GM21381 (cell line): ENCODE measurements around the gene PSMA2.

Experiments used
- ATAC-seq: cut with Tn5 transposase; IDR thresholded peaks from one replicate; pipeline ENCODE4 v1.9.1; 2021; ENCODE audit warnings: mild to moderate bottlenecking, moderate library complexity; ENCODE audit not compliant: unreplicated experiment

The PSMA2 gene

DNA sequence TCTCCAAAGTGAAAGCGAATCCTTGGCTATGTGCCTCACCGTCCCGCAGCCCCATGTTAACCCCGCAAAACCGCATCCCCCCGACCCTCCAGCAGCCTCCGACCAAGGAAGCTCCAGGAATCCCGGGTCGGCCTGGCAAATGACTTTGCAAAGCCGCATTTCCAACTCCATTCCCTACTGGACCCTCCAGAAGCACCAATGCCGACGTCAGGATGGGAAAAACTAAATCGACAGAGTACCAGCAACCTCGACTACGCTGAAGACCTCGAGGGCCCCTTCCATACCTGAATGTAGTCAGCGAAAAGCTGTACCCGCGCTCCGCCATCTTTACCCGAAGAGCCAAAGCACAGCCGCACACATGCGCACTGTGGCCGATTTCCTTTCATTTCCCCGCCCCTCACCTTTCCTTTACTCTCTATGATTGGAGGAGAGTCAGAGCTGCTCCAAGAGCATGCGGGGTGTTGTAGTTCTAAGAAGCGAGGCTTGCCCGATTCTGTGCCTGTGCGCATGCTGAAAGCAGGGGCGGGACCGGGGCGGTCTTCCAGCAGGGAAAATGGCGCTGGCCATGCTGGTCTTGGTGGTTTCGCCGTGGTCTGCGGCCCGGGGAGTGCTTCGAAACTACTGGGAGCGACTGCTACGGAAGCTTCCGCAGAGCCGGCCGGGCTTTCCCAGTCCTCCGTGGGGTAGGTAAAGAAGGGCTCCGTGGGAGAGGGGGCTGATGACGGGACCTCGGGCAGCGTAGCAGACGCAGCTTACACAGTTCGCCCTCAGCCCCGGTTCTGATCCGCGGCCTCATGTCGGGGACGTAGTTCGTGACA is at the start of gene PSMA2, which contains the start of gene MRPL32:
Gene PSMA2, minus strand, starts transcription at position 341 of the 818 bp plus-strand sequence. Its CDS starts 16 bp downstream, at position 325.
Gene MRPL32, plus strand, starts transcription at position 543 of the 818 bp plus-strand sequence. Its CDS starts 11 bp downstream, at position 554.
- peak; percentile 99 for ATAC-seq

DNA sequence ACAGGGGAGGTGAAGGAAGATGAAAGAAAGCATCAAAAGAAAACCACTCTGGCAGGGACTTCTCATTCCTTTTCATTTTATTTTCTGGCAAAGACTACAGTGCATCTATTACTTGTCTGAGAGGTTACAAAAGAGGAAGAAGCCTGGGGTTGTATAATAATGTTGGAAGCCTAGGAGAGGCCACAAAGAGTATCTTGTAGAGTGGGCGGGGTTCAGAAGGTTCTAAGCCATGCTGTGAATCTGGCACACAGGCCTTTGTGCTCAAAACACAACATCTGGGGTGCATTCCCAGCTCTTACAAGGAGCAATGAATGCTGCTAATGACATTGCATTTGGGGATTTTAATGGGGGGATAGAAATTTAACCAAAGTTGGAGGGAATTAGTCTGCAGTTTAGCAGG is 49.6 kb upstream of the PSMA2 start:
- no peak for ATAC-seq

DNA sequence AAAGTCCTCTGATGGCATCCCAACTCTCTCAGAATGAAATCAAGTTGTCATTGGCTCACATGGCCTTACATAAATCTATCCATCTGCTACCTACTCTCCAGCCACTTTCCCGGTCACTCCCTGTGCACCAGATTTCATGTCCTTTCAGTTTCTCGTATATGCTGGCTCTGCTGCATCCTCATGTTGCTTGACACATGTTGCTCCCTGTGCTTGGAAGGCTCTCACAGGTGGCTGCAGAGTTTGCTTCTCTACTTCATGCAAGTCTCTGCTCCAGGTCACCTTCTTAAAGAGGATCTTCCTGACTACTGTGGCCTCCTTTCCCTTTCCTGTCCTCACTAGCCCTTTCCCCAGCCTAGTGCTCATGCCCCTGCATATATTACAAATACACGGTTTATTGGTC is 48.5 kb upstream of the PSMA2 start:
- ATAC-seq: no peak

DNA sequence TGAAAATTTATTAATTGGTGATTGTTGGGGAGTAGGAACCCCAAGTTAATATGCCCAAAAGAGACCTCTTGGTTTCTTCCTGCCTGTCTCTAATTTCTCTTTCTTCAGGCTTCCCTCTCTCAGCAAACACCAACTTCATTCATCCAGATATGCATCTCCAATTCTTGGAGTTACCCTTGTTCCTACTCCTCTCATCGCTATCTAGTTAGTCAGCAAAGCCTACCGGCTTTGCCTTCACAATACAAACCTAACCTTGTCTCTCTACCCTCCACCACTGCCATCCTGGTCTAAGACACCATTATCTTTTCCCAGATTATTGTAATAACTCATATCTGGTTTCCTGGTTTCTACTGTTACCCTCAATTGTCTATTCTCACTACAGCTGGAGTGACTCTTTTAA is 48.1 kb upstream of the PSMA2 start:
- ATAC-seq: no peak

DNA sequence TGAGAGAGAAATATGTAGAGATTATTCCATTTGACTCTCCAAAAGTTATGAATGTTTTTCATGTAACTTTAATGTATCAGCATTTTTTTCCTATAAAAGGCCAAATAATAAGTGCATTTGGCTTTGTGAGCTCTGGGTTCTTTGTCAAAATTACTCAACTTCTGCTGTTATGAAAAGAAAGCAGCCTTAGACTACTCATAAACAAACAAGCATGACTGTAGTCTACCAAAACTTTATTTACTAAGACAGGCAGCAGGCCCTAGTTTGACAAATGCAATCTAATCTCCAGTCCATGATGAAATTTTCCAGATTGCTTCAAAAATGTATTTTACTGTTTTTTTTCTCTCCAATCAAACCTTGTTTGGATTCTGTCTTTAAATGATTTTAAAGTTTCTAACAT is 46.5 kb upstream of the PSMA2 start:
- ATAC-seq: no peak

DNA sequence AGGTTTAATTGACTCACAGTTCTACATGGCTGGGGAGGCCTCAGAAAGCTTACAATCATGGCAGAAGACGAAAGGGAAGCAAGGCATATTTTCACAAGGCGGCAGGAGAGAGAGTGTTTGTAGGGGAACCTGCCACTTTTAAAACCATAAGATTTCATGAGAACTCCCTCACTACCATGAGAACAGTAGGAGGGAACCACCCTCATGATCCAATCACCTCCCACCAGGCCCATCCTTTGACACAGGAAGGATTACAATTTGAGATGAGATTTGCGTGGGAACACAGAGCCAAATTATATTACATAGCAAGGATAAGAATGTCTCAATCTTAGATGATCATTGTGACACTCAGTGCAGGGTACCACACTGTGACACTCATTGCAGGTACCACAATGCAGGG is 44.4 kb upstream of the PSMA2 start:
- ATAC-seq: no peak

DNA sequence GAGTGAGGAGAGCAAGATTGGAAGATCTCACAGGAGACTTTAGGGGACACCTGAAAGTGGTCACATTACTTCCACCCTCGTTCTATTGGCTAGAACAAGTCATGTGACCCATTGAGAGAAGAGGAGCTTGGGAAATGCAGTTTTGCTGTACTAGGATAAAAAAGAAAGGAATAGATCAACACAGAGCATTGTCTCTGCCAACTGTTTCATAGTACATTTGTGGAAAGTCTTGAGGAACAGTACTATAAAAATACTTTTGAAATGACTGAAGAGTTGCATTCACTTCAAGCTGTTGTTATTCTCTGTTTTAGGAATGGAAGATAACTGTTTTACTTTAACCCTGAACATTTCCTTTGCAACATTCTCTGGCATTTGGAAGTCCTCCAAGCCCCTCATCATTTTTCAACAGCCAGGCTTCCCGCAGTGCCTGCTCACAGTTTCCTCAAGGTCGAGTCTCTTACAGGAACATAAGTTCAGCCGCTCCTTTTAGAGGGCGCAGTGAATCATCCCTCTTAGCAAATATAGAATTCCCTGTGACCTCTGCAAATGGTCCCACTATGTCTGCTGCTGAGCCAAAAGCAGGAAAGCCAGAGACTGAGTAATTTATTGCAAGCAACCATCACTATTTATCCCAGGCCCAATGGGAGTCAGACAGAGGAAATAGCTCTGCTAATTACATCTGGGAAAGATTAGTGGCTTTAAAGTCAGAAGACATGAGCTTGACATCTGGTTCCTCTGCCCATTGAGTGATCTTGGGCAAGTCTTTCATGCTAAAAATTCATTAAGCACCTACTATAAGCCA is 40.9 kb upstream of the PSMA2 start:
- ATAC-seq: no peak

DNA sequence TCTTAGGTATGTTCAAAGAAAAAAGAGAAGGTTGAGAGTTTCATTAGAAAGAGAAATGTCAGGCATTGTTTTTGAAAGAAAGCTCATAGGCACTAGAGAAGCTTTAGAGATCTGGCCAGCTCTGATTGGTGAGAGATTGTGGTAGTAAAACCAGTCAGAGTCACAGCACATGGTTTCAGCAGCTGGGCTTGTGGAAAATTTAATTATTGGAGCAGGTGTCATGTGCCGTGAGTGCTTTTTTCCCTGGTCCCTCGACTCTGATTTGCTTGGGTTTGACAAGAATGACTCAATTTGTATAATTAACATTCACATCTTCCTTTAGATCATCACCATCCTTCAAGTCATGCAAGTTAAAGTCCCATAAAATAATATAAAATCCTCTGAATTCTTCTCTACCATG is 35.4 kb upstream of the PSMA2 start:
- no peak for ATAC-seq

DNA sequence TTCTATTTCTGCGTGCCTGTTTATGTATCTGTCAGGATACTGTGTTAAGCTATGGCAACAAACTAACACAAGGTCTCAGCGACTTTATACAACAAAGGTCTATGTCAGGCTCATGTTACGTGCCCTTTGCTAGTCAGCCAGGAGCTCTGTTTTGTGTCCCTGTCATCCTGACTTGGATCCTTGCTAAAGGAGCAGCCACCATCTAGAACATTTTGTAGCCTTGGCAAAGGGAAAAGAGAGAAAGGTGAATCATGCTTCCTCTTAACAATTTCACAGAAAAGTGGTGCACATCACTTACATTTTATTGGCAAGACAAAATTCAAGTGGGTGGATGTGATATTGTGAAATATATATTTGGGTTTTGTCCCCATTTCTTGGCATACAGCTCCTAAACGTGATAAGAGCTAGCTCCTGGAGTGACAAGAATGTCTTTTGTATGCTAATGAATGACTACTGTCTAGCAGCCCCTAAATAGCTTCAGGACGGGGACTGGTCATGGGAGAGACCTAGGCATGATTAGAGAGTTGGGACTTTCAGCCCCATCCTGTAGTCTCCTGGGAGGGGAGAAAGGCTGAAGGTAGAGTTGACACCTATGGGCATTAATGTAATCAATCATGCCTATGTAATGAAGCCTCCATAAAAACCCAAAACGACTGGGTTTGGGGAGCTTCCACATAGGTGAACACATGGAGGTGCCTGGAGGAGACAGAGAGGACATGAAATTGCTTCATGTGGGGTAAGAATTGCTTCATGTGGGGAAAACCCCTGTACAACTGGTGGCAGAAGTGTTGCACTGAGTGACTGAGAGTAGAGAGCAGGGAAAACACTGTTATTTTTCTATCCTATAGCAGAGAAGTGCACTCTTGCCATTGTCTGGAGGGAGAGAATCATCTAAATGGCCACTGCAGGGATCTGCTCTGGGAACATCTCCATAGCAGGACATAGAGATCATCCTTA is 33.2 kb upstream of the PSMA2 start:
- no peak for ATAC-seq

DNA sequence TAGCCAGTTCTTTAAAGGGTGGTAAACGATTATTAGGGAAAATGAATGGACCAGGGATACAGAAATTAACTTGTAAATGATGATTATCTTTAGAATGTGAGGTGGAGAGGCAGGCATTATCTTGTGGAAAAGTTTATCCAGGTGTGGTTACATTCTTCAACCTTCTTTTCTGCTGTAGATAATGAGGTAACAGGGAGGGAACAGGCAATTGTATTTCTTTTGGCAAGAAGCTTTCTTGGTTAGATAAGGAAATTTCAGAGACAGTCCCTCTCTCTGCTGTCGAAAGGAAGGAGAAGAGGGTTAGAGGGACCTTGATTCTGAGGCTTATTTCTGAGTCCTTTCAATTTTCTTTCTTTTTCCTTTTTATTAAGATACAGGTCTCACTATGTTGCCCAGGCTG is 32.3 kb upstream of the PSMA2 start:
- ATAC-seq: no peak

DNA sequence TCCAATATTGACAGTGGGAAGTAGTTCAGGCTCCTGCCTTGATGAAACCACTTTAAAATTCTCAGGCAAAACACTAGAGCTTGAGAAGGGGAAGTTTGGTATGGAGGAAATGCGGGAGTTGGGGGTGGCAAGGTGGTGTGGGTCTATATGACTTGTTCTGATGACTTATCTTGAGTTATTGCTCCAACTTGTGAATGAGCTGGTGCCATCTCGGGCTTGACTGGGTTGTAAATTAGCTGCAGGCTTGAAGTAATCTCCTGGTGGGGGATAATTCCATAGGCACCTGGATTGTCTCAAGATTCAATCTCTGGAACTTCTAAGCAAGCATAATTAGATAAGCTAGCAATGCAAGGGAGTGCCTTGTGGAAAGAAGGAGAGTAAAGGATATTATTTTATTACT is 29.2 kb upstream of the PSMA2 start:
- no peak for ATAC-seq

DNA sequence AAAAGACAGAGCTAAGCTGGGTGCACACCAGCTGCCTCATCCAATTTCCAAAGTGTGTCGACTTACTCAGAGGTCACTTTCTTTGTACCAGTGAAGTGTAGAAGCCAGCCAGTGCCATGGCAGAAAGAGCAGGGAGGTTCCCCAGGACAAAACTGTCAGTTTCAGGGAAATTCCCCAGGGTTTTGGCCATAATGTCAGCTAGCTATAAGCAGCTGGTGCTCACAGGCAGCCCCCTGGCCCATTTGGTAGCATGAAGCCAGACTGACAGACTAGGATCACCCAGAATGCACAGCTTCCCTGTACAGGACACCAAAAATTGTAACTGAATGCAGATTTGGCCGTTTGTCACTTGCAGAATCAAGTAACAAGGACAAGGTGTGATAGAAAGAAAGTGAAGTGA is 28.8 kb upstream of the PSMA2 start:
- ATAC-seq: peak; percentile 44

DNA sequence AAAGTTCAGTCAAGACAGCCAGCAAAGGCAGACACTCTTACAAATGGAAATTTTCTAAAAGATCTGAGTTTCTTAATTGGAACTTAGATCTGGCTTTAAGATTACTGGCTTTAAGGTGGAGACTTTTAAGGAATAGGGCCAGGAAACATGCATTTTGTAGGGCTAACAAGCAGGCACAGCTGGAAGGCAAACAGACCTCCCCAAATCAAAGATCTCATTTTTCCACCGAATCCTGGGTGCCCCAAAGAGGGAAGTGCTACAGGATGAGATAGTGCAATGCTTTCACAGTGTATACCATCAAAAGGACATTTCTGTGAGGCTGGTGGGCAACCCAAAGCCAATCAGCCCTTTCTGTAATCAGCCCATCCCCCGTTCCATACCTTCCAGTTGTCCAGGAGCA is 27.6 kb upstream of the PSMA2 start:
- no peak for ATAC-seq

DNA sequence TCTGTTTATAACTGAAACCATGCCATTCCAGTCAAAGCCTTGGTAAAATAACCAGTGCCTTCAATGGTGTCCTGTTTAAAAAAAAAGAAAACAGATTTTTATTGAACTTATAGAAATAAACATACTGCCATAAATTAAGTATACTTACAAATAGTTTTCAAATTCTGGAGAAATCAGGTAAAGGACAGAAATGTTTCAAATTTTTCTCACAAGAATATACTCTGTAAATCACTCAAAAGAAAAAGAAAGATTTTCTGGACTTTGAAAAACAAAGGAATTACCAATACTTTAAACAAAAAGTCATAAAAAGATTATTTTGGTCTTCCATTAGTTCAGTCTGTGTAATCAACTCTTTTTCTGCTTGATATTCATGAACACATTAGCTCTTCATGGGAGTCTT is 24.1 kb upstream of the PSMA2 start:
- ATAC-seq: no peak

DNA sequence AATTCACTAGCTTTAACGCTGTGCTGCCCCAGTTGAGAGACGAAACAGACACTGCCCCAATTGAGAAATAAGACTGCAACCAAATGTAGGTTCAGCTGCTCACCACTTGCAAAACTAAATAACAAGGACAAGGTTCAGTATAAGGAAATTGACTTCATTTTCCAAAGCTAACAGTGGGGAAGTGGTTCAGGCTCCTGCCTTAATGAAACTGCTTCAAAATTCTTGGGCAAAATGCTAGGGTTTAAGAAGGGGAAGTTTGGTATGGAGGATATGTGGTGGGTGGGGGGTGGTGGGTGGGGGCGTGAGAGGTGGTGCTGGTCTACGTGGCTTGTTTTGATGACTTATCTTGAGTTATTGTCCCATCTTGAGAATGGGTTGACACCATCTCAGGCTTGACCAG is 22.0 kb upstream of the PSMA2 start:
- ATAC-seq: no peak

DNA sequence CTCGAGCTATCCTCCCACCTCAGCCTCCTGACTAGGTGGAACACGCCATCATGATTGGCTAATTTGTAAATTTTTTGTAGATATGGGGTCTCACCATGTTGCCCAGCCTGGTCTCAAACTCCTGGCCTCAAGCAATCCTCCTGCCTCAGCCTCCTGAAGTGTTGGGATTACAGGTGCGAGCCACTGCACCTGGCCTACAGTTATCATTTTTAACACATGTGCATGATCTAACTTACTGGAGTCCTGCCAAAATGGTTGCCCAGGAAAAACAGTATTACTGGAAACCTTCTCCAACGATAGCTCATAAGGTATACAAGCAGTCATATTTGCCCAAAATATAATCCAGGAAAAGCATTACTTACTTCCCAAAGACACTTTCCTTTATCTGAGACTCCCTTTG is 20.4 kb upstream of the PSMA2 start:
- no peak for ATAC-seq

DNA sequence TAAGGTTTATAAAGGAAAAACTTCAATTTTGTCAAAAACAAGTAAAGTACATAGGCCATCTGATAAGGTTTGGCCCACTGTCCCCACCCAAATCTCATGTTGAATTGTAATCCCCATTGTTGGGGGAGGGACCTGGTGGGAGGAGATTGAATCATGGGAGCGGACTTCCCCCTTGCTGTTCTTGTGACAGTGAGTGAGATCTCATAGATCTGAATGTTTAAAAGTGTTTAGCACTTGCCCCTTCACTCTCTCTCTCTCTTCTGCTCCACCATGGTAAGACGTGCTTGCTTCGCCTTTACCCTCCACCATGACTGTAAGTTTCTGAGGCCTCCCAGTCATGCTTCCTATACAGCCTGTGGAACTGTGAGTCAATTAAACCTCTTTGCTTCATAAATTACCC is 18.4 kb upstream of the PSMA2 start:
- no peak for ATAC-seq

DNA sequence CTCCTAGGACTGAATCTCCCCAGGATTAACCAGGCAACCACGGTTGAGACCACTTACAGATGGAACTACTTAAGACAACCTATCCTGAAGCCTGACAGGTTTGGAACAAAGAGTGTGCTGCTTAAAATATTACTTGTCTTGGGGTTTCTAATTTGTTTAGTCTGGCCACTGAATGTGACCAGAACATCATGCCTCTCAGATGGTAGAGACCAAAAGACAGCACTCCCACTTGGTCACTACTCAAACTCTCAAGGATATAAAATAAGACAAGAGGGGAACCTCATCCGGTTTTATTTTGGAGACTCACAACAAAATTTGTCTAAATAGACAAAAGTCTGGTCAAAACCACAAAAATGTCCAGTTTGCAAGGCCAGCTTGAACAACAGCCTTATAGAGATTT is 15.5 kb upstream of the PSMA2 start:
- no peak for ATAC-seq

DNA sequence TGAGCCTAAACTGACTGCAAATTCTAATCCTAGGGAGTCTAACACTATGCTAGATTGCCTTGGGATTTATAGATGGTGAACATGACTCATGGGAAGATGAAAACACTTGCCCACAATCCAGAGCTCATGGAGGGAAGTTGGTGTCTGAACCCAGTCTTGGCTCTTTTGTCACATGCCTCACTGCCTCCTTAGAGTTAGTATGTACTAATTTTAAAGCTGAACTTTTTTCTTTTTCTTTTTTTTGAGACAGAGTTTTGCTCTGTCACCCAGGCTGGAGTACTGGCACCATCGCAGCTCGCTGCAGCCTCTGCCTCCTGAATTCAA is 14.6 kb upstream of the PSMA2 start:
- no peak for ATAC-seq

DNA sequence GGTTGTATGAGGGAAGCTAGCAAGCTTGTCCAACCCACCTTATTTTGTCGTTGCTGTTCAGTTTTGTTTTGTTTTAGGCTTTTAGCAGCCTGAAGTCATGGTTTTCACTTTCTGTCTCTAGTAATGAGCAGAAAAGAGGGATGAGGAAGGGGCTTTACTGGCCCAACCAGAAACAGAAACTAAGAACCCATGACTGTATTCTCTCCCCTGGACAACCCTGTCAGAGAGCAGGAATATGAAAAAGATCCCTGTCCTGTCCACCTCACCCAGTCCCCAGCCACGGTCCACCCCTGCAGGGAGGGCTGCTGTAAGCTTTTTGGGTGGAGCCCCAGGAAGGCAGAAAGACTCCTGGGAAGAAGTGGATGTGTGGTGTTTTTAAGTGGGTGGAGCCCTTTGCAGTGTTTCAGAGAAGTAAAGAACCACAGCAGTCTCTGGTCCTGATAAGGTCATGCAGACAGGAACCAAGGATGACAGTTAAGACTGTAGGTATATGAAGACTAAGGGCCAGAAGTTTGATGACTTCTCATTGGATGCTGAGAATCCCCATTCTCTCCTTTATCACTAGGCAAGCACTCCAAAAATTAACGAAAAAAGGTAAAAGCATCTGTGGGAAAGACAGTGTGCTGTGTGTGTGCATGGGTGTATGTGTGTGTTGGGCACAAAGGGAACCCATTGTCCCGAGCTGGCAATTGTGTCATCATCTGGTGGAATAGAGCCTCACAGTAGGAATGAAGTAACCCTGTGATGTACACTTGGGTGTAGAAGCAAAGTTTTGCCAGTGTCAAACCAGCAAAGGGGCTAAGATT is 14.1 kb upstream of the PSMA2 start:
- peak; percentile 62 for ATAC-seq
